GM23248 (cell line): ENCODE results near the gene IL10RA. TPM values are rescaled to one million over a fixed set of nuclear protein-coding genes. Genes with fewer than 3 reads are reported as not detected.

ENCODE experiments used
- DNase-seq: peaks from one replicate; pipeline ENCODE4 v3.0.0-alpha.2; 2015
- H2AFZ ChIP-seq: fragments of 200-600 bp; sonication (generic); 2 replicates; pipeline ENCODE4 v1.6.1; 2016; ENCODE audit warnings: antibody characterized with exemption
- H3F3A ChIP-seq: fragments of 200-600 bp; sonication (generic); 2 replicates; pipeline ENCODE4 v1.6.1; 2016; ENCODE audit warnings: mild to moderate bottlenecking, antibody characterized with exemption, mixed run types; ENCODE audit not compliant: insufficient read depth
- H3K27ac ChIP-seq: fragments of 200-600 bp; sonication (generic); 2 replicates; pipeline ENCODE4 v1.5.1; 2016; ENCODE audit warnings: mild to moderate bottlenecking
- H3K27me3 ChIP-seq: fragments of 200-600 bp; sonication (generic); replicated peaks from 2 replicates; pipeline ENCODE4 v1.6.1; 2016; ENCODE audit warnings: mild to moderate bottlenecking; ENCODE audit not compliant: insufficient read depth
- H3K36me3 ChIP-seq: fragments of 200-600 bp; sonication (generic); 2 replicates; pipeline ENCODE4 v1.6.1; 2016; ENCODE audit warnings: low read depth, mild to moderate bottlenecking
- H3K4me1 ChIP-seq: fragments of 200-600 bp; sonication (generic); 2 replicates; pipeline ENCODE4 v1.6.1; 2016; ENCODE audit warnings: mild to moderate bottlenecking; ENCODE audit not compliant: insufficient read depth
- H3K4me2 ChIP-seq: fragments of 200-600 bp; sonication (generic); one replicate; pipeline ENCODE4 v1.6.1; 2016; ENCODE audit warnings: mild to moderate bottlenecking; ENCODE audit not compliant: unreplicated experiment
- H3K4me3 ChIP-seq: fragments of 200-600 bp; sonication (generic); 2 replicates; pipeline ENCODE4 v1.5.1; 2016; ENCODE audit warnings: mild to moderate bottlenecking
- H3K79me2 ChIP-seq: fragments of 200-600 bp; sonication (generic); 2 replicates; pipeline ENCODE4 v1.6.1; 2016; ENCODE audit warnings: mild to moderate bottlenecking; ENCODE audit not compliant: insufficient read depth
- H3K9ac ChIP-seq: fragments of 200-600 bp; sonication (generic); 2 replicates; pipeline ENCODE4 v1.6.1; 2016; ENCODE audit warnings: mild to moderate bottlenecking
- H3K9me2 ChIP-seq: fragments of 200-600 bp; sonication (generic); 2 replicates; pipeline ENCODE4 v1.6.1; 2016; ENCODE audit warnings: mixed run types, mild to moderate bottlenecking, moderate library complexity; ENCODE audit not compliant: insufficient read depth
- H3K9me3 ChIP-seq: fragments of 200-600 bp; sonication (generic); one replicate; pipeline ENCODE4 v1.6.1; 2017; ENCODE audit warnings: low read depth
- H4K20me1 ChIP-seq: fragments of 200-600 bp; sonication (generic); 2 replicates; pipeline ENCODE4 v1.6.0; 2016; ENCODE audit not compliant: insufficient read depth
- EZH2 ChIP-seq: fragments of 200-600 bp; sonication (generic); IDR thresholded peaks from 2 replicates; pipeline ENCODE4 v1.6.1; 2018; ENCODE audit warnings: antibody characterized with exemption, mild to moderate bottlenecking; ENCODE audit not compliant: insufficient read depth, poor library complexity, severe bottlenecking
- EZH2phosphoT487 ChIP-seq: fragments of 200-600 bp; sonication (generic); IDR thresholded peaks from 2 replicates; pipeline ENCODE4 v1.6.1; 2018; ENCODE audit warnings: antibody characterized with exemption, moderate library complexity, mild to moderate bottlenecking, low read depth; ENCODE audit not compliant: insufficient read depth
- WGBS, 2 experiments: methylation state at CpG; one replicate each; pipeline ENCODE4 v1.1.6; 2015 to 2017; ENCODE audit warnings: low lambda C conversion rate in 2 of 2, low coverage in 1 of 2; ENCODE audit errors: missing lambda C conversion rate in 2 of 2; 5-methylcytosine and 5-hydroxymethylcytosine counted together
- in situ Hi-C: fragments of 300-500 bp; cut with MboI; formaldehyde crosslinking; loops from 2 replicates; pipeline ENCODE4 v1.15.0; 2020
- polyA plus RNA-seq: library from polyadenylated mRNA; unstranded; fragments of >200 nt; fragmentation: Nextera tagmentation; extraction: Ambion mirVana; gene quantifications from 2 replicates; pipeline ENCODE4 v1.2.1, GENCODE V29; 2016
- total RNA-seq: library from RNA; depleted of rRNA; stranded (reverse); fragments of >200 nt; shearing (Covaris generic); gene quantifications from 2 replicates; pipeline ENCODE4 v1.2.3, GENCODE V29; 2014

The IL10RA gene
- total and polyA plus RNA-seq, 2 experiments from 2014 or later: not detected

GRCh38 chr11:117997823-117998579, 11.8 kb downstream of the IL10RA start:
- H3K9me2 ChIP-seq: no peaks in the 10 kb centered on the region
- H3F3A ChIP-seq: no peaks in the 10 kb centered on the region
- H3K27ac ChIP-seq: no peak overlapping the region
- no peak overlapping the region for H2AFZ ChIP-seq
- TF ChIP-seq EZH2phosphoT487: no peak
- no peak for TF ChIP-seq EZH2
- in situ Hi-C loops: no loop called here
- H3K36me3 ChIP-seq: no peaks in the 10 kb centered on the region
- H3K27me3 ChIP-seq: no peaks in the 10 kb centered on the region
- H3K79me2 ChIP-seq: no peaks in the 10 kb centered on the region
- H3K9me3 ChIP-seq: no peaks in the 10 kb centered on the region
- no peak overlapping the region for H3K4me3 ChIP-seq
- DNase-seq: no peak
- no peaks in the 10 kb centered on the region for H4K20me1 ChIP-seq
- no peak overlapping the region for H3K9ac ChIP-seq
- WGBS, 2 experiments: 74% methylated on average over 9 of the region's 9 CpGs
- no peak overlapping the region for H3K4me2 ChIP-seq
- no peaks in the 10 kb centered on the region for H3K4me1 ChIP-seq

GRCh38 chr11:117998664-117999353, 12.6 kb downstream of the IL10RA start:
- TF ChIP-seq EZH2 (no peak), EZH2phosphoT487 (no peak)
- WGBS, 2 experiments: 27 to 31% methylated on average over 7 to 10 of the region's 10 CpGs
- H3K4me3 ChIP-seq: no peak overlapping the region
- in situ Hi-C loops: no loop called here
- no peak overlapping the region for H3K27ac ChIP-seq
- H3K27me3 ChIP-seq: no peaks in the 10 kb centered on the region
- no peaks in the 10 kb centered on the region for H3K79me2 ChIP-seq
- H3F3A ChIP-seq: no peaks in the 10 kb centered on the region
- no peak for DNase-seq
- H3K9ac ChIP-seq: no peak overlapping the region
- H3K4me1 ChIP-seq: no peaks in the 10 kb centered on the region
- no peak overlapping the region for H2AFZ ChIP-seq
- no peaks in the 10 kb centered on the region for H3K9me3 ChIP-seq
- no peaks in the 10 kb centered on the region for H4K20me1 ChIP-seq
- H3K4me2 ChIP-seq: no peak overlapping the region
- no peaks in the 10 kb centered on the region for H3K36me3 ChIP-seq
- H3K9me2 ChIP-seq: no peaks in the 10 kb centered on the region

- no peak overlapping the region for H2AFZ ChIP-seq
- no peak overlapping the region for H3K9ac ChIP-seq
- DNase-seq: no peak
- in situ Hi-C loops: no loop called here
- no peaks in the 10 kb centered on the region for H3K4me1 ChIP-seq
- no peaks in the 10 kb centered on the region for H3K27me3 ChIP-seq
- no peak for TF ChIP-seq EZH2
- no peak for TF ChIP-seq EZH2phosphoT487
- no peaks in the 10 kb centered on the region for H4K20me1 ChIP-seq
- no peaks in the 10 kb centered on the region for H3K79me2 ChIP-seq
- H3K27ac ChIP-seq: no peak overlapping the region
- no peaks in the 10 kb centered on the region for H3K36me3 ChIP-seq
- H3K9me2 ChIP-seq: no peaks in the 10 kb centered on the region
- H3F3A ChIP-seq: no peaks in the 10 kb centered on the region
- no peak overlapping the region for H3K4me3 ChIP-seq
- H3K4me2 ChIP-seq: no peak overlapping the region
- H3K9me3 ChIP-seq: no peaks in the 10 kb centered on the region
- 11 to 17% methylated on average over 3 of the region's 3 CpGs for WGBS, 2 experiments
Observed at GRCh38 chr11:117999354-117999993, 13.3 kb downstream of the IL10RA start.

- Histone ChIP-seq H3K79me2 (no peaks in the 10 kb centered on the region), H3K9me2 (no peaks in the 10 kb centered on the region), H3K4me2 (no peak overlapping the region), H3K4me1 (no peaks in the 10 kb centered on the region), H3K27ac (no peak overlapping the region), H3K9me3 (no peaks in the 10 kb centered on the region), H2AFZ (no peak overlapping the region), H3K27me3 (no peaks in the 10 kb centered on the region), H3K36me3 (no peaks in the 10 kb centered on the region), H3F3A (no peaks in the 10 kb centered on the region), H3K4me3 (no peak overlapping the region), H3K9ac (no peak overlapping the region), H4K20me1 (no peaks in the 10 kb centered on the region)
- TF ChIP-seq EZH2phosphoT487: no peak
- TF ChIP-seq EZH2: no peak
- 24 to 26% methylated on average over 4 of the region's 4 CpGs for WGBS, 2 experiments
- in situ Hi-C loops: no loop called here
- DNase-seq: no peak
Observed at GRCh38 chr11:118000067-118000849, 14.1 kb downstream of the IL10RA start.
